GM12878 (cell line): ENCODE measurements around the gene MFAP2. TPM values are rescaled to one million over a fixed set of nuclear protein-coding genes. Genes with fewer than 3 reads are reported as not detected.

Experiments used
- ATAC-seq: fragments of 200-7000 bp; cut with Tn5 transposase; 3 replicates; pipeline ENCODE4 v1.9.1; 2020; ENCODE audit warnings: mild to moderate bottlenecking, moderate library complexity
- BruUV-seq: library from RNA; stranded (reverse); fragments of 400-500 nt; replicated peaks from 2 replicates; lab custom pipeline; 2021; lab: Mats Ljungman, UMichigan
- CTCF ChIA-PET: fragments of 300-600 bp; sonication (Branson Sonifier 250); formaldehyde crosslinking; extraction: SDS; loops from one replicate; lab custom pipeline; 2021; ENCODE audit warnings: inconsistent platforms; lab: Yijun Ruan, JAX
- POLR2A ChIA-PET: fragments of 350-600 bp; formaldehyde crosslinking; extraction: SDS; loops from one replicate; lab custom pipeline; 2021; ENCODE audit warnings: inconsistent platforms; lab: Charles Lee
- RAD21 ChIA-PET: fragments of 300-600 bp; sonication (Branson Sonifier 250); formaldehyde crosslinking; loops from one replicate; lab custom pipeline; 2023; ENCODE audit warnings: antibody characterized with exemption; ENCODE audit not compliant: unreplicated experiment; lab: Charles Lee
- SMC1A ChIA-PET: fragments of 300-600 bp; sonication (Branson Sonifier 250); formaldehyde crosslinking; loops from one replicate; lab custom pipeline; 2023; ENCODE audit not compliant: unreplicated experiment, uncharacterized antibody; lab: Charles Lee
- DNase-seq: peaks from one replicate; pipeline ENCODE4 v3.0.0-alpha.2; 2011; ENCODE audit warnings: low read depth, low spot score
- FAIRE-seq: peaks from 3 replicates; lab custom pipeline; 2011; peaks lifted over from hg19 to GRCh38; lab: Jason Lieb, UNC
- H2AFZ ChIP-seq: 2 replicates; pipeline ENCODE4 v1.6.0; 2011; ENCODE audit warnings: low read depth, low read length, control low read depth; ENCODE audit not compliant: control insufficient read depth
- H3K27ac ChIP-seq: 2 replicates; pipeline ENCODE4 v1.5.1; 2011; ENCODE audit warnings: control low read depth; ENCODE audit not compliant: control insufficient read depth, insufficient read depth
- H3K27me3 ChIP-seq, 2 experiments: replicated peaks in 1 of 2; 2 replicates each; pipeline versions ENCODE4 v1.6.0 to v1.6.1; 2011; ENCODE audit warnings: low read length in 1 of 2; ENCODE audit not compliant: control insufficient read depth in 2 of 2, insufficient read depth in 2 of 2
- H3K36me3 ChIP-seq, 2 experiments: 2 replicates each; pipeline ENCODE4 v1.5.1; 2011; ENCODE audit warnings: low read length in 1 of 2; ENCODE audit not compliant: control insufficient read depth in 2 of 2, insufficient read depth in 2 of 2
- H3K4me1 ChIP-seq: 2 replicates; pipeline ENCODE4 v1.6.1; 2011; ENCODE audit warnings: mild to moderate bottlenecking, low read length, moderate library complexity, mixed read lengths; ENCODE audit not compliant: control insufficient read depth, insufficient read depth
- H3K4me2 ChIP-seq: 2 replicates; pipeline ENCODE4 v1.6.0; 2011; ENCODE audit warnings: control low read depth; ENCODE audit not compliant: control insufficient read depth, insufficient read depth
- H3K4me3 ChIP-seq: fragments of 200-600 bp; sonication (generic); 2 replicates; pipeline ENCODE4 v1.5.1; 2016
- H3K79me2 ChIP-seq: 2 replicates; pipeline ENCODE4 v1.6.0; 2011; ENCODE audit warnings: low read length; ENCODE audit not compliant: control insufficient read depth, insufficient read depth
- H3K9ac ChIP-seq: 2 replicates; pipeline ENCODE4 v1.8.0; 2011; ENCODE audit warnings: low read length, control low read depth, mixed read lengths; ENCODE audit not compliant: control insufficient read depth, insufficient read depth
- H3K9me3 ChIP-seq: replicated peaks from 3 replicates; pipeline ENCODE4 v1.5.1; 2011; ENCODE audit warnings: mild to moderate bottlenecking, low read length; ENCODE audit not compliant: control insufficient read depth, insufficient read depth
- H4K20me1 ChIP-seq: 2 replicates; pipeline ENCODE4 v1.6.0; 2011; ENCODE audit not compliant: control insufficient read depth, insufficient read depth
- ATF3 ChIP-seq: IDR thresholded peaks from 2 replicates; pipeline ENCODE4 v1.6.1; 2011; ENCODE audit warnings: low read depth, mild to moderate bottlenecking, low read length, moderate library complexity, borderline replicate concordance; ENCODE audit errors: extremely low read depth
- ATF7 ChIP-seq: fragments of 450-650 bp; IDR thresholded peaks from 2 replicates; pipeline ENCODE4 v1.6.1; 2016; ENCODE audit warnings: low read depth, mild to moderate bottlenecking
- FOXM1 ChIP-seq: IDR thresholded peaks from 2 replicates; pipeline ENCODE4 v1.6.1; 2012; ENCODE audit warnings: low read depth, mild to moderate bottlenecking, inconsistent platforms, low read length, moderate library complexity
- LARP7 ChIP-seq: fragments of 450-650 bp; IDR thresholded peaks from 2 replicates; pipeline ENCODE4 v1.6.1; 2017; ENCODE audit warnings: mild to moderate bottlenecking
- NFYA ChIP-seq: IDR thresholded peaks from 2 replicates; pipeline ENCODE4 v1.6.1; 2011; ENCODE audit warnings: low read depth, mild to moderate bottlenecking, low read length, improper control_type of control experiment, borderline replicate concordance
- RB1 ChIP-seq: fragments of 450-650 bp; formaldehyde crosslinking; IDR thresholded peaks from 2 replicates; pipeline ENCODE4 v1.6.1; 2017; ENCODE audit warnings: mild to moderate bottlenecking, borderline replicate concordance
- SPI1 ChIP-seq: IDR thresholded peaks from 2 replicates; pipeline ENCODE4 v1.6.1; 2011; ENCODE audit warnings: low read depth, mild to moderate bottlenecking, low read length, moderate library complexity, borderline replicate concordance; ENCODE audit not compliant: insufficient read depth
- ZBTB40 ChIP-seq: fragments of 450-650 bp; IDR thresholded peaks from 2 replicates; pipeline ENCODE4 v1.6.1; 2016; ENCODE audit warnings: mild to moderate bottlenecking, moderate library complexity, borderline replicate concordance
- WGBS: methylation state at CpG from one replicate; pipeline ENCODE4 v1.1.6; 2016; ENCODE audit warnings: low lambda C conversion rate; ENCODE audit not compliant: insufficient replicate concordance, insufficient coverage; ENCODE audit errors: missing lambda C conversion rate; 5-methylcytosine and 5-hydroxymethylcytosine counted together
- in situ Hi-C: fragments of 300-500 bp; cut with MboI; formaldehyde crosslinking; loops from 9 replicates; pipeline ENCODE4 v1.14.3; 2018; ENCODE audit warnings: mixed read lengths
- intact Hi-C: fragments of 100-400 bp; cut with micrococcal nuclease; formaldehyde crosslinking; loops from one replicate; pipeline ENCODE4 v1.14.2; 2022; ENCODE audit not compliant: unreplicated experiment
- polyA plus RNA-seq, 11 experiments: library from polyadenylated mRNA; depleted of rRNA in 4 of 11; unstranded in 6 of 11; stranded (reverse) in 5 of 11; fragments of >200 nt; fragmentation: Nextera tagmentation in 4 of 11; fragmentation: Illumina TruSeq in 1 of 11; extraction: Ambion mirVana in 4 of 11; extraction: Trizol in 1 of 11; gene quantifications; 1 replicate in 1 of 11; 2 replicates in 10 of 11; pipeline versions ENCODE4 v1.2.1 to v1.2.3, GENCODE V29; 2011 to 2016; ENCODE audit warnings: inconsistent platforms in 2 of 11, missing spikeins in 2 of 11, low read depth in 1 of 11
- total RNA-seq, 4 experiments: library from RNA; depleted of rRNA in 3 of 4; stranded (reverse); fragments of >200 nt in 3 of 4; fragmentation: Illumina TruSeq in 1 of 4; extraction: Trizol in 1 of 4; gene quantifications; 2 replicates each; pipeline versions ENCODE4 v1.2.1 to v1.2.3, GENCODE V29; 2013 to 2021

MFAP2 gene
- total and polyA plus RNA-seq, 10 of the 15 experiments (the other 5 are each of a cell fraction or from before 2014, with no cell fraction given) = 0.16 TPM; not detected in 9

GRCh38 chr1:16984717-16985116, 4.3 kb upstream of the MFAP2 start:
- RAD21 ChIA-PET = interaction anchor here (0.6 kb wide), 1 partner anchor 14 kb away, joined by 3 read pairs; no protein-coding TSS in a partner anchor
- ATAC-seq (no peak), FAIRE-seq (no peak), DNase-seq (no peak)
- Histone ChIP-seq H3K27ac (no peak overlapping the region), H3K27me3 (peaks cover 5 to 8% of the 10 kb centered on the region in 2 experiments; a peak in 3 of 4 replicates), H3K4me3 (no peak overlapping the region), H3K4me1 (no peaks in the 10 kb centered on the region), H2AFZ (no peak overlapping the region), H3K9me3 (no peaks in the 10 kb centered on the region), H3K36me3 (no peaks in the 10 kb centered on the region), H3K79me2 (no peaks in the 10 kb centered on the region), H3K4me2 (no peak overlapping the region), H4K20me1 (no peaks in the 10 kb centered on the region), H3K9ac (no peak overlapping the region)
- POLR2A ChIA-PET = no interaction called here
- SMC1A ChIA-PET = no interaction called here
- in situ Hi-C loops = no loop called here
- intact Hi-C loops = no loop called here
- 54% methylated on average over 7 of the region's 7 CpGs for WGBS
- TF ChIP-seq FOXM1 = no peak
- TF ChIP-seq ATF3 = no peak
- no peak for TF ChIP-seq LARP7
- no peak for TF ChIP-seq ATF7
- no peak for TF ChIP-seq NFYA
- no peak for TF ChIP-seq ZBTB40
- TF ChIP-seq SPI1 = no peak
- no peak for TF ChIP-seq RB1
- CTCF ChIA-PET = interaction anchor here (1.0 to 1.2 kb wide), 2 partner anchors 22 to 24 kb away, joined by 3 to 5 read pairs; no protein-coding TSS in a partner anchor
- BruUV-seq = no TSS peak
